ENCODE results near the gene XYLT1. TPM values are rescaled to one million over a fixed set of nuclear protein-coding genes. Genes with fewer than 3 reads are reported as not detected.

XYLT1 gene
- total RNA-seq, 1 experiment from 2014 or later = 7.3 TPM

DNA sequence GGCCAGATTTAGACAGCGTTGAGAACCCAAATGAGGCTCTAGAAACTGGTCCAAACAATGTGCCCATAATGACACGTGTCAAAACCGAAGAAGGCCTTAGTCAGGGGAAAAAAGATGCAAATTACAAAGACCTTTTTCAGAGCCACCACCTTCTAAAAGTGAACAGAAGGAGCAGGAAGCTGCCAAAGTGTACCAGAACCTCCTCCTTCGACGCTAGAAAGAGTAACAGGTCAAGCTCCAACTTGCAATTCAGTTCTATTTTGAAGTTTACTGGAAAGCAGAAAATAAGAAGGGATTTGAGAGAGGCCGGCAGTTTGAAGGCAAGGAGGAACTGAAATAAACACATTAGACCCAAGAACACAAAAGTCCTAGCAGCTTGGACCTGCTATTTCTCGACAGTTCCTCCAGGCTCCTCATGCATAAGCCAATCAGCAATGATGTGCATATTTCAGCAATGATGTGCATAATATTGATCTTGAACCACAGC is 61.8 kb downstream of the XYLT1 start:
- H3K36me3 ChIP-seq = peaks cover 8% of the 10 kb centered on the region
- H3K27me3 ChIP-seq = no peaks in the 10 kb centered on the region
- no peaks in the 10 kb centered on the region; the same call in 1 of the 2 replicates for H3K9me3 ChIP-seq
- H3K4me3 ChIP-seq = no peak overlapping the region
- no peak for DNase-seq

DNA sequence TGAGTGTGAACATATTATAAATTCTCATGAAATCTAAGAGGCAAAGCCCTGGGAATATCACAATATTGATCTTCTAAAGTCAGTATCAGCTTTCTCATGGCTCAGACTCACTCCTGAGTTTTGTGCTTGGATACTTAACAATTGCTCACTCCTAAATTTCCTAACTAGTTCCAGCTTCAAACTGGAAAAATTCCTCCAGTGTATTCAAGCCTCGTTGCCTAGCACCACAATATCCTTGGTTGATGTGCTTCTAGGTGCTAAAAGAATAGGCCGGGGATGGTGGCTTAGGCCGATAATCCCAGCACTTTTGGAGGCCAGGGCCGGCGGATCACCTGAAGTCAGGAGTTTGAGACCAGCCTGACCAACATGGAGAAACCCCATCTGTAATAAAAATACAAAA is 62.5 kb downstream of the XYLT1 start:
- no peak for DNase-seq
- peaks cover 10% of the 10 kb centered on the region for H3K36me3 ChIP-seq
- no peaks in the 10 kb centered on the region for H3K27me3 ChIP-seq
- H3K9me3 ChIP-seq = no peaks in the 10 kb centered on the region; the same call in 1 of the 2 replicates
- H3K4me3 ChIP-seq = no peak overlapping the region

DNA sequence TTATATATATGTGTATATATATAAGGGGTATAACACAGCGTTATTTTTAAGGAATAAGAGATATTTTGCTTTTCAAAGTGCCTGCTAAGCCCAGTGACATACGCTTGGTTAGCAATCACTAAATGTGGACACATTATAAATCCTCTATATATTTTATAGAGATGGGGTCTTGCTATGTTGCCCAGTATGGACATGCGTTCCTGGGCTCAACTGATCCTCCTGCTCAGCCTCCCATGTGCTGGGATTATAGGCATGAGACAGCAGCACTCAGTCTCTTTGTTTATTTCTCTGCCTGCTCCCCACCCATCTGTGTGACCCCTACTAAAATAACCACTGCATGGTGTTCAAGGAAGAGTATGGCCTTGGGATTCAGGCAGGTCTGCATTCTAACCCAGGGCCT is 63.4 kb downstream of the XYLT1 start:
- Histone ChIP-seq H3K36me3 (peaks cover 10% of the 10 kb centered on the region), H3K4me3 (no peak overlapping the region), H3K27me3 (no peaks in the 10 kb centered on the region), H3K9me3 (no peaks in the 10 kb centered on the region; the same call in 1 of the 2 replicates)
- DNase-seq = no peak

DNA sequence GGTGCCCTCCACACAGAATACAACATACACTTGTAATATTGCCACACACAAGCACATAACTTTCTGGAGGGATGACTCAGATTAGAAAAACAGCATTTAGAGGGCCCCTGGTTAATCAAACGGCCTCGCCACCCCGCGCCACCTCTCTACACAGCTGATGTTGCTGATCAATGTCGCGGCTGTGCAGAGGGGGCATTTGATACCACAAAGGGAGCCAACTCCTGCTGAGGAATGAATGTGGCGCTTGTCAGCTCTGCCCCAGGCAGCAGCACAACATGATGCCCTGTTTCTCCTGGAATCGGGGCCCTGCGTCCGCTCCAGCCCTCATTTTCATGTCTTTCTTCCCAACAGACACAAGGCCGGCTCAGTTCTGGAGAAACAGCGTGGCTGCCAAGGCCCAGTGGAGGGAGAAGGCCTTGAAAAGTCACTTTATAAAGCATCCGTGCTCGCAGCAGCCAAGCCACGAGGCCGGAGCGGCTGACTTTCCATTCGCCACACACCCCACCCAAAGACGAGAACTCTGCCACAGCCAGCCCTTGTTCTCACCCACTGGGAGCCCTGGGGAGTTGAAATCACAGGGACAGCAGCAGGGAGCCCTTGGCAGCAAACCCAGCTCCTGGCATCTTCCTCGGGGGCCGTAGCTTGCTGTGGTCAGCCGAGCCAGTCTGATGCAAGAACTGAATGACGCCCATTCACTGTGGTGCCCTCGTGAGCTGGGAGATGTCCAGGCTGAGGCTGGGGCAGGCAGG is 65.6 kb downstream of the XYLT1 start:
- Histone ChIP-seq H3K27me3 (no peaks in the 10 kb centered on the region), H3K36me3 (peaks cover 10% of the 10 kb centered on the region), H3K4me3 (no peak overlapping the region), H3K9me3 (no peaks in the 10 kb centered on the region; the same call in 1 of the 2 replicates)
- peak; percentile 93 for DNase-seq

DNA sequence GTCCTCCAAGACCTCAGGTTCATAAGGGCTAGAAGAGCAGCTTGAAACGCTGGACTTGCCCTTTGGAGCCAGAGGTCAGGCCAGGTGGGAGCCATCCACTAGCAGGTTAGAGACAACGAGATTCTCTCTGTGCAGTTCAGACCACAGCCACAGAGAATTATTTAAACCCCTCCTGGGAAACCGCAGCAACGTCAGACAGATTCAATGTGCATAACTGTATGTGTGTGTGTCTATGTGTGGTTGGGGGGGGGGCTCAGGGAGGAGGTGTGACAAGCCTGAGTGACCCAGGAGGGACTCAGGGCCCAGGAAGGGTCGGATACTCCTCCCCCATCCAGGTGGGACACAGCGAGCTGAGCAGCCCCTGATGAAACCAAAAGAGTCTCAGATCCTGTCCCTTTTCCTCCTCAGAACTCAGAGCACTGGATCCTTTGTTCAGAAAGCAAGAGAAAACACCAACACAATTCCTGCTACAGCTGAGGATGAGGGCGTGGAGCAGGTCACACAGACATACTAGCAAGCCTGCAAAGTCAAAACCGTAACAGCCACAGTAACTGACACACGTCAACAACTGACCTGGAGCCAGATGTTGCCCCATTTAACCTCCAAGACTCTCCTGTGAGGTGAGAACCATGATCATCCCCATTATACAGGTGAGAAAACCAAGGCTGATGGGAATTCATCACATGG is 66.8 kb downstream of the XYLT1 start:
- Histone ChIP-seq H3K36me3 (peaks cover 10% of the 10 kb centered on the region), H3K4me3 (no peak overlapping the region), H3K9me3 (no peaks in the 10 kb centered on the region; the same call in 1 of the 2 replicates), H3K27me3 (no peaks in the 10 kb centered on the region)
- DNase-seq = no peak

DNA sequence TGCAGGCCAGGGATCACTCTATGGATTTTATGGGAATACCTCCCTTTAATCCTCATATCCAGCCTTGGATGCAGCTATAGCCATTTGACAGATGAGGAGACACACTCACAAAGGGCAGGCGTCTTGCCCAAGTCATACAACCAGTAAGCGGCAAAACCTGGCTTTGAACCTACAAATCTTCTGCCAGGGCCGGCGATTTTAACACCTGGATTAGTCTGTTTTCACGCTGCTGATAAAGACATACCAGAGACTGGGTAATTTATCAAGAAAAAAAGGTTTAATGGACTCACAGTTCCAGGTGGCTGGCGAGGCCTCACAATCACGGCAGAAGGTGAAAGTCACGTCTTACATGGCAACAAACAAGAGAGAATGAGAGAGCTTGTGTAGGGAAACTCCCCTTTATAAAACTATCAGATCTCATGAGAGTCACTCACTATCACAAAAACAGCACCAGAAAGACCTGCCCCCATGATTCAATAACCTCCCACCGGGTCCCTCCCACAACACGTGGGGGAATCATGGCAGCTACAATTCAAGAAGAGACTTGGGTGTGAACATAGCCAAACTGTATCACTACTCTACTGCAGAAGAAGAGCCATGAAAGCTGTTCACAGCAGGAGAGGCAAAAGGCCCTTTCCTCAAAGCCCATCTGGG is 67.5 kb downstream of the XYLT1 start:
- H3K4me3 ChIP-seq = no peak overlapping the region
- H3K36me3 ChIP-seq = peaks cover 10% of the 10 kb centered on the region
- no peak for DNase-seq
- H3K9me3 ChIP-seq = no peaks in the 10 kb centered on the region; the same call in 1 of the 2 replicates
- H3K27me3 ChIP-seq = no peaks in the 10 kb centered on the region

DNA sequence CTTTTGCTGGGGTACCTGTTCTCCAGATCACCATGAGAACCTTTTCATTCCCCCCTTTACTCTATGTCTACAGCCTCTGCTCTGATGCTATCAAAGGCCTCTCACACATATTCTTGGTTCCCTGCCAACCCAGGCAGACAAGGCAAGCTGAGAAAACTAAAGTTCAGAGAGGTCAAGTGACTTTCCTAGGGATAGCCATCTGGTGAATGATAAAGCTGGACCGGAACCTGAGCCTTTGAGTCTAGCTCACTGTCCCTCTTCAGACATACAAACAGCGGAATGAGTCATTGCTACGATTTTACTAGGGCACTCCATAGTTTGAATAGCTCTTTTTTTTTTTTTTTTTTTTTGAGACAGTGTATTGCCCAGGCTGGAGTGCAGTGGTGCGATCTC is 73.3 kb downstream of the XYLT1 start:
- Histone ChIP-seq H3K4me3 (no peak overlapping the region), H3K9me3 (no peaks in the 10 kb centered on the region), H3K27me3 (no peaks in the 10 kb centered on the region), H3K36me3 (0 out of 2 replicates have a peak, but pooled peaks cover 3% of the 10 kb centered on the region)
- DNase-seq = peak; percentile 13

DNA sequence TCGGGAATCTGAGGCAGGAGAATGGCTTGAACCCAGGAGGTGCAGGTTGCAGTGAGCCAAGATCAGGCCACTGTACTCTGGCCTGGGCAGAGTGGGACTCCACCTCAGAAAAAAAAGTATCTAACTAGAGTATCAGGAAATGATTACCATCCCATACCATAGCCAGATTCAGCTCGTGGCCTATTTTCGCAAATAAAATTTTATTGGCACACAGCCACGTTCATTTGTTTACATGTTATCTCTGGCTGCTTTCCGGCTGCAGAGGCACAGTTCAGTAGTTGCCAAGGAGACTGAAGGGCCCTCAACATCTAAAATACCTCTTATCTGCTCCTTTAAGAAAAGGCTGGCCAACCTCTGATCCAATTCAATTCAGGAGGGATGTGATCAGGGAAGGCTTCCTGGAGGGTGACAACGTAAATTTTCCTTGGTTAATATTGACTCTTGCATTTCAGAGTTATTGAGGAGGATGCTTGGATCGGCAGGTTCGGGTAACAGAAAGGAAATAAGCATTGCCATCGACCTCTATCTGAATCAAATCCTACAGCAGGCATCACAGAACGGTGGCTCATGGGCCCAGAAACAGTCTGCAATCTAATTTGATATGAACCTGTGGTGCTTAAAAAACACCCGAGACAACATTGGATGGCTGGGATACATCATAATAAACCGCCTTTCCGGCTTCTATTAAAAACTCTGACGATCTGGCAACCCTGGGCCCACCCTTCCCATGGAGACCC is 73.8 kb downstream of the XYLT1 start:
- Histone ChIP-seq H3K27me3 (no peaks in the 10 kb centered on the region), H3K36me3 (0 out of 2 replicates have a peak, but pooled peaks cover 3% of the 10 kb centered on the region), H3K9me3 (no peaks in the 10 kb centered on the region), H3K4me3 (no peak overlapping the region)
- DNase-seq = no peak

DNA sequence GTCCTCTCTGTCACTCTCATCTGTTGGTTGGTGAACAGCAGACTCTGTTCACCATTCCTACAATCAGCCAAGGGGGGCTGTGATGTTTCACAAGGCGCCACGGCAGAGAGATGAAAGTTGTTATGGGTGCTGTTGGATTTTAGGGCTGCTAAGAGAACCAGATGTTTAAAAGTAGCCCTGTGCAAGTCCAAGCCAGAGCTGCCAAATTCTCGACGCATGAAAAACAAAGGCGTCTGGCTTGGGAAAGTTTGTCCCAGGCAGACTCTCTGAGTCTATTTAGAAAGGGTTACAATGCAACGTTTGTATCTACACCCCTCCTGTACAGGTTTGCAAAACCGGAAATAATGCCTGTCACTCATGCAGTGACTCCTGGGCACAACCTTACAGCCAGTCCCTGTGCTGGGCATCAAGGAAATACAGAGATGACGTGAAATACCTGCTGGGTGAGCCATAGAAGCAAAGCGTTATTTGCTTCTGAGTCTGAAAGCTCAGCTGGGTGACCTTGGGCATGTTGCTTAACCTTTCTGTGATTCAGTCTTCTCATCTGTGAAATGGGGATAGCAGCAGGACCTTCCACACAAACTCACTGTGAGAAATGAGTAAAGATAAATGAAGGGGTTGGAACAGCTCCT is 74.8 kb downstream of the XYLT1 start:
- DNase-seq = no peak
- Histone ChIP-seq H3K4me3 (no peak overlapping the region), H3K27me3 (no peaks in the 10 kb centered on the region), H3K36me3 (0 out of 2 replicates have a peak, but pooled peaks cover 3% of the 10 kb centered on the region), H3K9me3 (no peaks in the 10 kb centered on the region)

DNA sequence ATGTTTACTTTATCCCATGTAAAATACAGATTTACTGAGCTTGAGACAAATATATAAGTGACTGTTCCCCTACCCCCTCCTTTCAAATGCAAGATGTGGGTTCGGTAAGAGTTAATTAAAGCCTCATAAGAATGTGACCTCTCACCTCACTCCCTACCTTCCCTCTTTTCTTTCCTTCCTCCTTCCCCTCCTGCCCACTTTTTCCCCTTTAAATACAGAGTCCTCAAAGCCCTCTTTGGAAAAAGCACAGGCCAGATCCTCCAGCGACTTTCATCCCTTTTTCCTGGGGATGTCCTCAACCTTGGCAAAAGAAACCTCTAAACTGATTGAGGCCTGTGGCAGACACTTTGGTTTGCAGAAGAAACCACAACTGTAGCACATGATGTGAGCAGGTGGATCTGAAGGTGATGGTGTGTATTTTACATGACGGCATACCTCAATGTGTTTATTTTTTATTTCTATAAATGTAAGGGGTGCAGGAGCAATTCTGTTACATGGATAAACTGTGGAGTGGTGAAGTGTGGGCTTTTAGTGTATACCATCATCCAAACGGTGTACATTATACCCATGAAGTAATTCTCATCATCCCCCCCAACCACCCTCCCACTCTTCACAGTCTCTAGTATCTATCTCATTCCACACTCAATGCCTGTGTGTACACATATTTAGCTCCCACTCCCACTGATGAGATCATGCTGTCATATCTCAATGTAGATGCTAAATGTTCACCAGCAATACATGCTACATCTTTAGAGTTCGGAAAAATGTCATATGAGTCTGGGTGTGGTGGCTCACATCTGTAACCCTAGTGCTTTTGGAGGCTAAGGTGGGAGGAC is 77.7 kb downstream of the XYLT1 start:
- no peak overlapping the region for H3K4me3 ChIP-seq
- no peaks in the 10 kb centered on the region for H3K27me3 ChIP-seq
- no peak for DNase-seq
- no peaks in the 10 kb centered on the region for H3K9me3 ChIP-seq
- 0 out of 2 replicates have a peak, but pooled peaks cover 3% of the 10 kb centered on the region for H3K36me3 ChIP-seq

DNA sequence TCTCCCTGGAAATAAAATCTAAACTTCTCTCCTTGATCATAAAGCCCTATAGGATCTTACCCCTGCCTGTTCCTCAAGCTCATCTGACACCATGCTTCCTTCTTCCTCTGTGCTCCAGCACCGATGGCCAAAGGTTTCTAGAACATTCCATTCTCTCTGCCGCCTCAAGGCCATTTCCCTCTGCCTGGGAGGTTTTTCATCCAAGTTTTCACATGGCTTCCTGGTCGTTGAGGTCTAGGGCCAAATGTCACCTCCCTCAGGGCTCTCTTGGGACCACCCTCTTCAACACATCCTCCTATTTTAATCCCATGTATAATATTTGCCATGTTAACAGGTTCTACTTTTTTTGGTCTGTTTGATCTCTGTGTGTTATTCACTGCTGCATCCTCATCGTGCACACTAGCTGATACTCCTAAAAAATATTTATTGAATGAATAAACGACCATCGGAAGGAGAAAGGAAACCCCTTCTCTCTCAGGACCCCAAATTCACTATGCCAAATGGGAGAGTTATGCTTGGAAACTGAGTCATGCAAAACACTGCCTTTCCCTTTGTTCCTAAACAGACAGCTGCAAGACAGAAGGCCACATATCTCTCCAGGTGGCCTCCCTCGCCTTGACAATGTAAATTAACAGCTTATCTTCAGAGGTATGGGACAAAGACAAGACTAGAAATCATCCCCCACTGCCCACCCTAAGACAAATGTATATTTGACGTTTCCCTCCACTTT is 78.5 kb downstream of the XYLT1 start:
- Histone ChIP-seq H3K4me3 (no peak overlapping the region), H3K9me3 (no peaks in the 10 kb centered on the region), H3K36me3 (0 out of 2 replicates have a peak, but pooled peaks cover 3% of the 10 kb centered on the region), H3K27me3 (no peaks in the 10 kb centered on the region)
- no peak for DNase-seq

DNA sequence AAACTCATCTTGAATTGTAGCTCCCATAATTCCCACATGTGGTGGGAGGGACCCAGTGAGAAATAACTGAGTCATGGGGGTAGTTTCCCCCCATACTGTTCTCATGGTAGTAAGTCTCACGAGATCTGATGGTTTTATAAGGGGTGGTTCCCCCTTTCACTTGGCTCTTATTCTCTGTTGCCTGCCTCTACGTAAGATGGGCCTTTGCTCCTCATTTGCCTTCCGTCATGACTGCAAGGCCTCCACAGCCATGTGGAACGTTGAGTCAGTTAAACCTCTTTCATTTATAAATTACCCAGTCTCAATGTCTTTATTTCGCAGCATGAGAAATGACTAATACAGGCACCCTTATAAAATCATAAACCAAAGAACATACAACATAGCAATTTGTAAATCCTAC is 79.0 kb downstream of the XYLT1 start:
- Histone ChIP-seq H3K4me3 (no peak overlapping the region), H3K9me3 (no peaks in the 10 kb centered on the region), H3K27me3 (no peaks in the 10 kb centered on the region), H3K36me3 (0 out of 2 replicates have a peak, but pooled peaks cover 3% of the 10 kb centered on the region)
- no peak for DNase-seq

DNA sequence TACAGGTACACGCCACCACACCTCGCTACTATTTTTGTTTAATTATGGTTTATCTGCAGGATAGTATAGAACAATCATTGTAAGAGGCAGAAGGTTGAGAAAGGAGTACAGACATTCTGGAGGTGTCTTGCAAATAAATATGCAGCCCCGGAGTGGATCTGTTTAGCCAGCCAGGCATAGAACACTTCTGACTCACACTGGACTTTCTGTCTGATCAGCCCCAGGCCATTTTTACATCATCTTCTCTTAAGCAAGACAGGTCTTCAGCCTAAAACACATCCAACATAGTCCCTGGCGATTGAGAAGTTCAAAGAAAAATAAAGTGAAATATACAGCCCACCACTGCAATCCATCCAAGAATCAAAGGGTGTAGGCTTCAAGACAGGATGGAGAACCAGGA is 81.4 kb downstream of the XYLT1 start:
- DNase-seq = peak; percentile 23
- Histone ChIP-seq H3K36me3 (no peaks in the 10 kb centered on the region), H3K9me3 (no peaks in the 10 kb centered on the region), H3K27me3 (no peaks in the 10 kb centered on the region), H3K4me3 (no peak overlapping the region)

DNA sequence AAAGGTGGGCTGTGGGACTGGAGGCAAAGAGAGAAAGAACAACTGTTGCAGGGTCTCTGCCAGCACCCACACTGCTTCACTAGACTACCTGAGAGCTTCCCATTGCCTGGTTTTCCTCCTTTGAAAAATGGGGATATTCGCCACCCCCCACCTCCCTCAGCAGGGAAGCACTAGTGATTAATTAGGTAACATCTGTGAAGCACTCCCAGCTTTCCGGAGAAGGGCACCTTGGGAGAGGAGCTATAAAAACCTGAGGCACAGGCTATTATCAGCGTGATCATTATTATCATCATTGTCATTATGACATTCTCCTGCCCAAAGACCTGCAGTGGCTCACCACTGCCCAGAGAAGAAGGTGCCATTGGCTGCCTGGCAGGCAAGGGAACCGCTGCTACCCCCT is 83.5 kb downstream of the XYLT1 start:
- Histone ChIP-seq H3K27me3 (no peaks in the 10 kb centered on the region), H3K36me3 (no peaks in the 10 kb centered on the region), H3K9me3 (no peaks in the 10 kb centered on the region), H3K4me3 (no peak overlapping the region)
- DNase-seq = no peak

DNA sequence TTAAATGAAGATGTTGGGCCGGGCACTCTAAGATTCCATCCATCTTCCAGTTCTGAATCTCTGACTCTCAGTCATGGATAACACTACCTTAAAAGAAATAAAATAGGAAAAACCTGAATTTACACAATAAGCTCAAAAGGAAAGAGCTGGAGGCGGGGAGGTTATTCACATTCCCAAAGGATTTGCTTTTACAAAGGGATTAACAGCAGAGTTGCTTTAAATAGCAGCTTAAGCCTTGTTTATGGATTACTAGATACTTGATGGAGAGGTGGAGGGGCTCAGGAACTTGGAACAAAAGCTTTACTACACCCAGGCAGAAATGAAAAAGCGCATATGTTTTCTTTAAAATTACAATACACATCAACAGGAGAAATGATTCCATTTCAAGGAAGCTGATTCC is 84.5 kb downstream of the XYLT1 start:
- H3K4me3 ChIP-seq = no peak overlapping the region
- no peaks in the 10 kb centered on the region for H3K36me3 ChIP-seq
- no peaks in the 10 kb centered on the region for H3K9me3 ChIP-seq
- H3K27me3 ChIP-seq = no peaks in the 10 kb centered on the region
- DNase-seq = no peak

Measured in MG63 (cell line).